H1 (cell line): Measurements from ENCODE around the gene SNX15. TPM values are rescaled to one million over a fixed set of nuclear protein-coding genes. Genes with fewer than 3 reads are reported as not detected.

Experiments used
- ASH2L ChIP-seq: fragments of 200-600, 300-600 bp; sonication (generic); IDR thresholded peaks from one replicate; pipeline ENCODE4 v1.7.1; 2017; ENCODE audit warnings: low read length
- BCL11A ChIP-seq, 2 experiments: IDR thresholded peaks; one replicate each; pipeline ENCODE4 v1.6.1; 2011; ENCODE audit warnings: low read depth in 2 of 2, low read length in 2 of 2, mild to moderate bottlenecking in 2 of 2
- CHD1 ChIP-seq: IDR thresholded peaks from 2 replicates; pipeline ENCODE4 v1.6.1; 2012; ENCODE audit warnings: low read depth, low read length, improper control_type of control experiment
- CHD7 ChIP-seq: fragments of 300-600 bp; sonication (generic); IDR thresholded peaks from 2 replicates; pipeline ENCODE4 v1.7.1; 2012; ENCODE audit warnings: low read length, moderate library complexity, mild to moderate bottlenecking, inconsistent platforms; ENCODE audit not compliant: insufficient replicate concordance
- E2F6 ChIP-seq: IDR thresholded peaks from 2 replicates; pipeline ENCODE4 v1.6.1; 2012; ENCODE audit warnings: inconsistent platforms
- GTF2F1 ChIP-seq: IDR thresholded peaks from 2 replicates; pipeline ENCODE4 v1.6.1; 2012; ENCODE audit warnings: low read depth, low read length, improper control_type of control experiment, borderline replicate concordance
- JUN ChIP-seq: IDR thresholded peaks from 2 replicates; pipeline ENCODE4 v1.6.1; 2011; ENCODE audit warnings: low read depth, mild to moderate bottlenecking, improper control_type of control experiment, low read length
- KDM1A ChIP-seq: fragments of 200-600, 300-600 bp; sonication (generic); IDR thresholded peaks from 2 replicates; pipeline ENCODE4 v1.7.1; 2016; ENCODE audit warnings: mild to moderate bottlenecking, low read length, borderline replicate concordance
- MAFK ChIP-seq: IDR thresholded peaks from 2 replicates; pipeline ENCODE4 v1.6.1; 2012; ENCODE audit warnings: low read depth, mild to moderate bottlenecking, improper control_type of control experiment, low read length
- SIN3A ChIP-seq, 2 experiments: IDR thresholded peaks in 1 of 2; conservative IDR thresholded peaks in 1 of 2; 2 replicates each; pipeline ENCODE4 v1.6.1; 2011 to 2012; ENCODE audit warnings: low read length in 2 of 2, improper control_type of control experiment in 1 of 2, low read depth in 1 of 2, mild to moderate bottlenecking in 1 of 2
- polyA plus RNA-seq, 7 experiments: library from polyadenylated mRNA; depleted of rRNA in 3 of 7; stranded (reverse) in 5 of 7; unstranded in 2 of 7; fragments of >200 nt in 5 of 7; fragments of 200-250 nt in 2 of 7; gene quantifications; 1 replicate in 5 of 7; 2 replicates in 1 of 7; 4 replicates in 1 of 7; pipeline versions ENCODE4 v1.2.1 to v1.2.3, GENCODE V29; 2011 to 2013; ENCODE audit warnings: missing spikeins in 2 of 7, mixed read lengths in 2 of 7
- total RNA-seq: library from RNA; stranded (reverse); fragmentation: NEBNext Ultra II Directional; extraction: Animal tissue kit (Norgen Biotek cat#: 25700); gene quantifications from 2 replicates; pipeline ENCODE4 v1.2.1, GENCODE V29; 2021

Gene SNX15
- total and polyA plus RNA-seq, 2 of the 8 experiments (the other 6 are each of a cell fraction or from before 2014, with no cell fraction given), result 13.0 to 18.3 TPM

GRCh38 chr11:65021003-65021402 lies 6.2 kb upstream of the SNX15 start (continued):
- TF ChIP-seq CHD7 (no peak), BCL11A (IDR thresholded peaks at IDR 0.05; ENCODE audit: low read depth in 2 of 2, low read length in 2 of 2) (no peak), E2F6 (no peak), CHD1 (no peak), JUN (no peak), MAFK (no peak), SIN3A (conservative IDR thresholded peaks at IDR 0.05 in 1 of 2, IDR thresholded peaks at IDR 0.05 in 1 of 2; ENCODE audit: low read depth in 1 of 2, low read length in 2 of 2) (no peak), KDM1A (no peak), ASH2L (no peak), GTF2F1 (no peak)
